Activated CD8-positive, alpha-beta memory T cell treated with anti-CD3 and anti-CD28 coated beads, Interleukin-2, amount 10 ng/mL, durations not matched to agents 7 days and 5 days (primary cell): ENCODE data around the gene PRPF31. TPM values are rescaled to one million over a fixed set of nuclear protein-coding genes. Genes with fewer than 3 reads are reported as not detected.

Experiments used
- ATAC-seq: fragments of 150-1000 bp; cut with Tn5 transposase; one replicate; pipeline ENCODE4 v1.10.0; 2021; ENCODE audit warnings: moderate library complexity
- CTCF ChIA-PET: fragments of 350-600 bp; sonication (Branson Sonifier 250); formaldehyde crosslinking; loops from one replicate; lab custom pipeline; 2021; ENCODE audit warnings: antibody characterized with exemption; lab: Charles Lee
- DNase-seq: peaks from one replicate; pipeline ENCODE4 v3.0.0-alpha.2; 2020
- H3K27ac Mint-ChIP-seq: one replicate; pipeline ENCODE4 v1.8.0; 2021; ENCODE audit warnings: mild to moderate bottlenecking, mixed read lengths
- H3K27me3 Mint-ChIP-seq: one replicate; pipeline ENCODE4 v1.8.0; 2021; ENCODE audit warnings: mixed read lengths
- H3K36me3 Mint-ChIP-seq: one replicate; pipeline ENCODE4 v1.8.0; 2021; ENCODE audit warnings: mild to moderate bottlenecking, mixed read lengths
- H3K4me1 Mint-ChIP-seq: one replicate; pipeline ENCODE4 v1.8.0; 2021; ENCODE audit warnings: mixed read lengths
- H3K4me3 Mint-ChIP-seq: one replicate; pipeline ENCODE4 v1.8.0; 2021; ENCODE audit warnings: mild to moderate bottlenecking, moderate library complexity, mixed read lengths
- H3K9me3 Mint-ChIP-seq: one replicate; pipeline ENCODE4 v1.8.0; 2022; ENCODE audit warnings: low read depth, mixed read lengths
- total RNA-seq, 2 experiments: library from RNA; stranded (reverse); gene quantifications; one replicate each; pipeline ENCODE4 v1.2.3, GENCODE V29; 2021

Gene PRPF31
- total RNA-seq, 2 experiments from 2014 or later: 63.6 to 89.0 TPM

DNA sequence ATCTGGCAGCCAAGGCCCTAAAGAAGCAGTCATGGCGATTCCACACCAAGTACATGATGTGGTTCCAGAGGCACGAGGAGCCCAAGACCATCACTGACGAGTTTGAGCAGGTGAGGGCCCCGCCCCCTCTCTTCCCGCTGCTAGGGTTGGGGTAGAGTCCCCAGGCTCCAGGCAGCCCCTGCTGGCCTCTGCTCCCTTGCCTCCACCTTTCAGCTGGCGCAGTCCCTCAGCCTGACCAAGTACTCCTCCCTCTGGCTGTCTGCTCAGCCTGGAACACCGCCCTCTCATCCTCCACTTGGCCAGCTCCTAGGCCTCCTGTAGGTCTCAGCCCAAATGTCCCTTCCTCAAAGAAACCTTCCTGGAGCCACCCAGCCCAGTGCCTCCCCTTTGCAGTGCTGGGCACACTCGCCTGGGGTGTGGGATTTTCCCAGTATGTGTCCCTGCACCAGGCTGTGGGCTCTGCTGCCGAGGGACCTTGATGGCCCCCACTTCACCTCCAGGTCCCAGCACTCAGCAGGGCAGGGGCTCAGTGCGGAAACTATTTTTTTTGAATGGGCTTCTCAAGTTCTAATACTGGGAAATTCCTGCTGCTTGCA, 38.3 kb downstream of the PRPF31 start:
- Mint-ChIP-seq H3K27me3 (no peaks in the 10 kb centered on the region), H3K4me3 (no peak overlapping the region), H3K9me3 (no peaks in the 10 kb centered on the region), H3K27ac (no peak overlapping the region), H3K36me3 (peaks cover 40% of the 10 kb centered on the region), H3K4me1 (peaks cover 29% of the 10 kb centered on the region)
- ATAC-seq (no peak), DNase-seq (no peak)
- CTCF ChIA-PET: no interaction called here

DNA sequence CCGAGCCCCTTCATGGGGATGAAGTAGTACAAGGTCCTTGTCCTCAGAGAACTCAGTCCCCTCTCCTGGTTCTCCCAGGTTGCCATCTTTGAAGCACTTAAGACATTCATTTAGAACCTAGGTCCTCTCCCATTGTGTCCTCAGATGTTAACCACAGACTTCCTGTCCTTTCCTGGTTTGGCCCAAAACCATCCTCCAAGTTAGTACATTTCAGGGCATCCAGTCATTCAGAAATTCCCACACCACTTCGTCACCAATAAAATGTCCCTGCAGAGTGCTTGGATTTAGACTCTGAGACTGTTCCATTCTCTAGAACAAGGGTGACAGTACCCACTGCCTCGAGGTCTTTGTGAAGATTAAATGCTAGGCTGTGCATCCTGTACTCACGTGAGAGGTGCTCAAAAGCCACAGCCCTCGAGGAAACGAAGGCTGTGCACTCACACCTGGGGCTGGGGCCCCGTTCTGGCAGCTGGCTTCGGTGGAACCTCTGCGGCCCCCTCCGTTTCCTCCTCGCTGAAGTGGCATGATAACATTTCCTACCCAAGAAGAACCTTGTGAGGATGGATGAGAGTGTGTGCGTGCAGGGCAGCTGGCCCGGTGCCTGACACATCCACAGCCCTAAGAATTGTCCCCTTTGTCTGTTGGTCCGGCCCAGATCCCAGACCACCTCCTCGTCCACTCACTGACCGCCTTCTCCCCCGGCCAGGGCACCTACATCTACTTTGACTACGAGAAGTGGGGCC, 39.2 kb downstream of the PRPF31 start:
- no peaks in the 10 kb centered on the region for H3K9me3 Mint-ChIP-seq
- CTCF ChIA-PET: no interaction called here
- DNase-seq: peak; percentile 68

DNA sequence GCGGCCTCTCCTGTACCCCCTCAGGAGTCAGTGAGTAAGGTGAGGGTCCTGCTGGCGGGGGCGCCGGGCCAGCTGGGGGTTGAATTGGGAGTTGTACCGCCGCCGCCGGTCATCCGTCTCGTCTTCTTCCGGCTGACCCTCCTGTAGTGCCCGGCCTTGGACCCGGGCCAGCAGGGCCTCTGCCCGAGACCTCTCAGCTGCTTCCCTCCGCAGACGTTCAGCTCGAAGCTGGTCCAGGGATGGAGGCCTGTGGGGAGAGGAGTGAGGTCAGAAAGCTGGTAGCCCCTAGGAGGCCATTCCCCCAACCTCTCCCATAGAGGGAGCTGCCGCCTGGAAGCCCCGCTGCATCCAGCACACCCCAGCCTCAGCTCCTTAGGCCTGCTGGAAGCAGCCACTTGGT, 40.1 kb downstream of the PRPF31 start:
- Mint-ChIP-seq H3K9me3 (no peaks in the 10 kb centered on the region), H3K27me3 (no peaks in the 10 kb centered on the region), H3K36me3 (peaks cover 36% of the 10 kb centered on the region), H3K27ac (no peak overlapping the region), H3K4me3 (no peak overlapping the region), H3K4me1 (peaks cover 43% of the 10 kb centered on the region)
- CTCF ChIA-PET: no interaction called here
- ATAC-seq: no peak
- no peak for DNase-seq

More for the DNA sequence above, 39.2 kb downstream of the PRPF31 start:
- H3K4me1 Mint-ChIP-seq: peaks cover 34% of the 10 kb centered on the region
- ATAC-seq: no peak
- H3K36me3 Mint-ChIP-seq: peaks cover 37% of the 10 kb centered on the region
- no peak overlapping the region for H3K4me3 Mint-ChIP-seq
- no peaks in the 10 kb centered on the region for H3K27me3 Mint-ChIP-seq
- peak overlapping the region; percentile 74 for H3K27ac Mint-ChIP-seq

DNA sequence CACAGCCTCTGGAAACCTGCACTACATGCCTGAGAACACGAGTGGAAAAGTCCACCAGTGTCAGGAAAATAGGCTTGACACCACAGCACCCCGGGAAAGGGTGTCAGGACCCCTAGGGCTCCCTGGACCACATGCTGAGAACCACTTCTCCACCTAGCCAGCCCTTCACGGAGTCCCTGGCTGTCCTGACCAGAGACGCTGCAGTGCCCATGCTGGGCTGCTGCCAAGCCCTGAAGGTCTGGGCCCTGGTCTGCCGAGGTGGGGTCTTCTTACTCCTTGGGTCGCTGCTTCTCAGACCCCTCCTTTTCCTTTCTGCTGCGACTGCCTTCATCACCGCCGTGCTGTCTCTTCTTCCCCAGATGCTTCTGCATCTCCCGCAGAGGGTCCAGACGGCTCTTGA, 40.9 kb downstream of the PRPF31 start:
- H3K27me3 Mint-ChIP-seq: no peaks in the 10 kb centered on the region
- H3K36me3 Mint-ChIP-seq: peaks cover 30% of the 10 kb centered on the region
- peaks cover 49% of the 10 kb centered on the region for H3K4me1 Mint-ChIP-seq
- ATAC-seq (no peak), DNase-seq (no peak)
- no peaks in the 10 kb centered on the region for H3K9me3 Mint-ChIP-seq
- H3K4me3 Mint-ChIP-seq: no peak overlapping the region
- H3K27ac Mint-ChIP-seq: no peak overlapping the region
- CTCF ChIA-PET: no interaction called here

DNA sequence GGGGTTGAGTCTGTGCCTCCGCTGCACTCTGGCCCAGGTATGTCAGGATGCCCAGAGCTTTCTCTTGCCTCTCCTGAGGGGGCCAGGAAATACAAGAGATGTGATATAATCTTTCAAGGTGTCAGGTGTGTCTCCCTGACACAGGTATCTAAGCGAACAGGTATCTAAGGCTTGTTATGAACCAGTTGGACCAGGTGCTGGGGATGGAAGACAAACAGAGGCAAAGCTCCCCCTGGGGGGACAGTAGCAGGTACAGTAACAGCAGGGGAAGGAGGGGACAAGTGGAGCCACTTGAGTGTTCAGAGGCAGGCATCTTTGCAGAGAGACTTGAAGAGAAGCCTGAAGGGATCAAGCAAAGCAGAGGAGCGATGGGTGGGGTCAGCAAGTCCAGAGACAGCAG, 41.4 kb downstream of the PRPF31 start:
- DNase-seq (no peak), ATAC-seq (no peak)
- peaks cover 53% of the 10 kb centered on the region for H3K4me1 Mint-ChIP-seq
- no peaks in the 10 kb centered on the region for H3K9me3 Mint-ChIP-seq
- H3K27ac Mint-ChIP-seq: no peak overlapping the region
- peaks cover 27% of the 10 kb centered on the region for H3K36me3 Mint-ChIP-seq
- H3K4me3 Mint-ChIP-seq: no peak overlapping the region
- CTCF ChIA-PET: interaction anchor here (1.3 kb wide), 1 partner anchor 16 kb away, joined by 3 read pairs; no protein-coding TSS in a partner anchor
- H3K27me3 Mint-ChIP-seq: no peaks in the 10 kb centered on the region

DNA sequence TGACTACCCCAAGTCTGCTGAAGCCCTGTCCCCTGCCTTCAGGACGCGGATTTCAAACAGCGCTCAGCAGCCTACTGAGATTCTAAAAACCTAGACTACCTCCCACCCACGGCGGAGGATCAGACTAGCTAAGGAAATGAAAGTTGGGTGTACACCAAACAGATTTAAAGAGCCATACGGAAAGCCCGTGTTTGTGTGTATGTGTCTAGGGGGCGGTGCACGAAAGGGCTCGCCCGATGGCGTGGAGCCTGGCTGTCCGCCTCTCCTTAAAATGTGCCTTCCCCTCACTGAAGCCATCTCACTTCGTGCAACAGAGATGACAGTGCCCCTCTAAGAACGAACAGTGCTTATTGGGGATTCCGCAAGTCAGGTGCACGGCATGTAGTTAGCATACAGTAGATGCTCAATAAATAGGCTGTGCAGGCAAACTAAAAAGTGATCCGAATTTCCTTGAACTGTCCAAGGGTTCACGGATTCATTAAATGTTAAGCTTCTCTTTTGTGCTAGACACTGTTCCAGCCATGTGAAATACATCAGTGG, 43.3 kb downstream of the PRPF31 start:
- Mint-ChIP-seq H3K4me1 (peaks cover 64% of the 10 kb centered on the region), H3K4me3 (peak overlapping the region; percentile 95), H3K9me3 (no peaks in the 10 kb centered on the region), H3K27ac (peak overlapping the region; percentile 98), H3K36me3 (peaks cover 21% of the 10 kb centered on the region), H3K27me3 (no peaks in the 10 kb centered on the region)
- peak; percentile 58 for DNase-seq
- CTCF ChIA-PET: interaction anchor here (0.6 to 3.1 kb wide), 12 partner anchors 9 to 327 kb away, joined by 3 to 17 read pairs (median 4); partner anchors contain the start of genes CNOT3, MBOAT7, PRPF31 and RPS9
- no peak for ATAC-seq

DNA sequence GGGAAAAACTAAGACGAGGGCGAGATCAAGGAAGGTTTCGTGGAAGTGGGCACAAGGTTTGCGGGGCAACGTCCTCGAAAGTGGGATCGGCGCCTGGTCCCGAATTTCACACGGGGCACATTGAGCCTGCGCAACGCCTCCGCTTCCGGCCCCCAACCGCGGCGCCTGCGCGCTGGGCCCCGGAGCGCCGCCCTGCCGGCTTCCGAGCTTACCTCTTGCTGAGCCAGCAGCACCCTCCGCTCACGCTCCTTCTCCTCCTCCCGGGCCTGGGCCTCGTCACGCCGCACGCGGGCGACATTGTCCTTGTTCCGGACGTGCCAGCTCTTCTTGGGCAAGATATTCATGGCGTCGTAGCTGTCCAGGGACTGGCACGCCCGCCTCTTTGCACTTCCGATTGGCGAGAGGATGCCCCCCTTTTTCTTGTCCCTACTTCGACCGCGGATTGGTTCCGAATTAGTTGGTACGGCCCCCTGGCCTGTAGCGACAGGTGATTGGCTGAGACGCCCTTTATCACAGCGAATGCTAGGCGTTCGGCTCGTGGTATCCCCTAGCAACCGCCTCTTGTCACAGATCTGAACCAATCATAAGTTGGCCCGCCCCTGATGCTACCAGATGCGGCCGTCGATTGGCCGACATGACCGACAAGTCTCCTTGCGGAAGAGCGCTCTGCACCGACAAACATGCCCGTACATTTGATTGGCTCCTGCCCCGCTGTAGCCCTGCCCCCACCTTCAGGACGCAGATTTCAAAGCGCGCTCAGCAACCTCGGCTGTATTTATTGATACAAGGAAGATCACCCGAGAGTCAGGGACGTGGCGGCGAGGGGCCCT, 44.0 kb downstream of the PRPF31 start, which contains the start of gene LENG1:
Gene LENG1 (minus strand): TSS at position 370 of the 830 bp plus-strand sequence. CDS start 26 bp downstream, at position 344.
- H3K4me3 Mint-ChIP-seq: peak within 1 kb of the TSS; percentile 95
- ATAC-seq (peak; percentile 89), DNase-seq (peak; percentile 100)
- peak within 1 kb of the TSS; percentile 98 for H3K27ac Mint-ChIP-seq
- peaks cover 15% of the 10 kb centered on the region for H3K36me3 Mint-ChIP-seq
- peaks cover 4% of the 10 kb centered on the region for H3K27me3 Mint-ChIP-seq
- no peaks in the 10 kb centered on the region for H3K9me3 Mint-ChIP-seq
- CTCF ChIA-PET: interaction anchor here (0.5 to 3.1 kb wide), 14 partner anchors 8 to 326 kb away, joined by 3 to 17 read pairs (median 3); partner anchors contain the start of genes CNOT3, LENG9, MBOAT7 and PRPF31
- H3K4me1 Mint-ChIP-seq: peaks cover 64% of the 10 kb centered on the region

DNA sequence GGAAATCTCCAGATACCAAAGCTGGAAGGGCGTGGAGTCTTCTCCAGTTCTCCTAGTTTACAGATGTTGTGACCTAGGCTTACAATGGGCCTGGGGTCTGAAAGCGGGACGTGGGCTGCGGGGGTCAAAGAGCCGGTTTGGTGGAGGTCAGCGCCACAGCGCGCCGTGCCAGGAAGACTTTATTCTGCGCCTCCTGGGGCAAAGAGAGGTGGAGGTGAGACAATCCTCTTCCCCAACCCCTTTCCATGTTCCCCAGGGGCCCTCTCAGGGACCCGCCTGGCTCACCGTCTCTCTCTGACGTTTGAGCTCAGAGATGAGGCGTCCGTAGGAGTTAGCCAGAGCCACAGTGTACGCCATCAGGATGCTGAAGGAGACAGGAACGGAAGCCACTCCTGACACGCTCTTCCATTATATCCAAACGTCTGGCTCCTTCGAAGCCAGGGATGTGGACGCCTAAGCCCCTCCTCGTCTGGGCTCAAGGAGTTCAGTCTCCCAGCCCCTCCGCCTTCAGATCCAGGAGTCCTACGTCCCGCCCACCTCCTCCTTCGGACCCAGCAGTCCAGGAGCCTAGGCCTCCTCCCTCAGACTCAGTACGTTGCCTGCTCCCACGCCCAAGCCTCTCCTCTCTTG, 44.7 kb downstream of the PRPF31 start:
- Mint-ChIP-seq H3K4me1 (peaks cover 60% of the 10 kb centered on the region), H3K4me3 (peak overlapping the region; percentile 95), H3K9me3 (no peaks in the 10 kb centered on the region), H3K36me3 (peaks cover 10% of the 10 kb centered on the region), H3K27ac (peak overlapping the region; percentile 98), H3K27me3 (peaks cover 5% of the 10 kb centered on the region)
- ATAC-seq (peak; percentile 0), DNase-seq (peak; percentile 50)
- CTCF ChIA-PET: interaction anchor here (0.5 to 3.1 kb wide), 10 partner anchors 10 to 303 kb away, joined by 3 to 17 read pairs (median 3); partner anchors contain the start of genes CNOT3, LENG9, MBOAT7 and PRPF31

DNA sequence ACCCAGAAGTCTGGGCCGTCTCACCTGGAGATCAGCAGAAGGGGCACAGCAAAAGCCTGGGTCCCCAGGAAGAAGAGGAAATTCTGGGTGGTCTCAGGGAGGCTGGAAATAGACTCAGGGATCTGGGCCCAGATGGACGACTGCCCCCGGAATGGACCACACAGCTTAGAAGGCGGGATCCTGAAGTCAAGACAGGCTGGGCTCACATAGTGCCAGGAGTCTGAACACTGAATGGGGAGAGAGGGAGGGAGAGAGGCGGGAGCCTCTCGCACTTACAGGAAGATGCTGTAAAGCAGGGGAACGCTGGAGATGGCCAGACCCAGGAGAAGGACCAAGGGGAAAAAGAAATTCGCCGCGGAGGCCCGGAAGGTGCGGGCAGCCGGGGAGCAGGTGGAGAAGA, 45.3 kb downstream of the PRPF31 start:
- peak overlapping the region; percentile 95 for H3K4me3 Mint-ChIP-seq
- peaks cover 8% of the 10 kb centered on the region for H3K36me3 Mint-ChIP-seq
- H3K27ac Mint-ChIP-seq: peak overlapping the region; percentile 98
- no peak for DNase-seq
- peaks cover 8% of the 10 kb centered on the region for H3K27me3 Mint-ChIP-seq
- CTCF ChIA-PET: interaction anchor here (0.6 to 3.1 kb wide), 3 partner anchors 23 to 105 kb away, joined by 3 to 17 read pairs (median 13); partner anchors contain the start of genes CNOT3 and MBOAT7
- peaks cover 60% of the 10 kb centered on the region for H3K4me1 Mint-ChIP-seq
- H3K9me3 Mint-ChIP-seq: no peaks in the 10 kb centered on the region
- ATAC-seq: no peak

DNA sequence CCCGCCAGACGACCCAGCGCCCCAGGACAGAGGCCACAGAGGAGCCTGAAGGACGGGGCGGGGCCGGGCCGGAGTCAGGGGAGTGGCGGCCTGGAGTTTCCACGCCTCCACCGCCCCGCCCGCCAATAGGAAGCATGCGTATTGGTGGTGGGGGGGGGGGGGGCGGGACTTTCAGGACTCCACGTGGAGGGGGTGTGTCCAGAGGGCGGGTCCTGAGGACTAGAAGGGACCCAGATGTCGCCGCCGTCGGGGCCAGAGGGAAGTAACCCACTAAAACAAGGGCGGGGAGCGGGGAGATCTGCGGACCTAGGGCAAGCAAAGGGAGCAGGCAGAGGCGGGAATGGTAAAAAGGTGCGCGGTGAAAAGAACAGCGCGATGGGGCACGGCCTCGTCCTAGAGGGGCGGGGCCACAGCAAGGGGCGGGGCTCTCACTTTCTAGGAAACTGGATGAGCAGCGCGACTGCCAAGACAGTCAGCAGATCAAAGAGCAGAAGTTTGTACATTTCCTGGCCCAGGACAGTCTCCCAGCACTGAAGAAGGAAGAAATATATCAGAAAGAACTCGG, 46.8 kb downstream of the PRPF31 start:
- CTCF ChIA-PET: no interaction called here
- Mint-ChIP-seq H3K36me3 (peaks cover 2% of the 10 kb centered on the region), H3K27ac (peak overlapping the region; percentile 64), H3K27me3 (peaks cover 8% of the 10 kb centered on the region), H3K9me3 (no peaks in the 10 kb centered on the region), H3K4me3 (peak overlapping the region; percentile 82), H3K4me1 (peaks cover 57% of the 10 kb centered on the region)
- ATAC-seq (peak; percentile 10), DNase-seq (peak; percentile 87)

DNA sequence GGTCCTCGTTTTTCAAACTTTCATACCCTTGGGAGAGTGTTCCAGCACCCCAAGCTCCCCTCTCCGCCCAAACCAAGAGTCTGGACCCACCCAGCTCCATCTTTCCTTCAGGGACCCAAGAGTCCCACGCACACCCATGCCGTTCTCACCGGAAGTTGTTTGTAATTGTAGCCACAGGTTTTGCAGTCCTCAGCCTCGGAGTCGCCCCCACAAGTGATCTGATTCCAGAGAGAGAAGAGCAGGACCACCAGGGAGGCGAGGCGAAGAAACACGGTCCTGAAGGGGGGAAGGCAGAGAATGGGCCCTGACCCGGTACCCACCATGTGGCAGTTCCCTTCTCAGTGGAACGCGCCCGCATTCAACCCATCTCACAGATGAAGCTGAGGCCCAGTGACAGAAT, 47.3 kb downstream of the PRPF31 start:
- CTCF ChIA-PET: no interaction called here

More for the DNA sequence above, 47.3 kb downstream of the PRPF31 start:
- H3K36me3 Mint-ChIP-seq: peaks cover 2% of the 10 kb centered on the region
- peaks cover 54% of the 10 kb centered on the region for H3K4me1 Mint-ChIP-seq
- ATAC-seq: no peak
- H3K9me3 Mint-ChIP-seq: no peaks in the 10 kb centered on the region
- H3K4me3 Mint-ChIP-seq: peak overlapping the region; percentile 82
- DNase-seq: no peak
- H3K27me3 Mint-ChIP-seq: peaks cover 8% of the 10 kb centered on the region
- peak overlapping the region; percentile 14 for H3K27ac Mint-ChIP-seq
